WTC11 (cell line): Measurements from ENCODE around the gene CARS2.
A peak's percentile ranks its signal among the peaks of the same experiment; 100 is the strongest.

Experiments used
- ATF1 ChIP-seq: sonication (generic); formaldehyde crosslinking; IDR thresholded peaks from 2 replicates; pipeline ENCODE4 v1.8.1; 2023; ENCODE audit warnings: mild to moderate bottlenecking, moderate library complexity, missing genetic modification reagents
- SP1 ChIP-seq: sonication (generic); formaldehyde crosslinking; conservative IDR thresholded peaks from 2 replicates; pipeline ENCODE4 v1.8.1; 2022; ENCODE audit warnings: missing genetic modification reagents
- ZNF138 ChIP-seq: sonication (generic); formaldehyde crosslinking; conservative IDR thresholded peaks from 2 replicates; pipeline ENCODE4 v1.8.1; 2022; ENCODE audit warnings: mild to moderate bottlenecking, moderate library complexity, missing genetic modification reagents
- ZNF232 ChIP-seq: sonication (generic); formaldehyde crosslinking; IDR thresholded peaks from 2 replicates; pipeline ENCODE4 v1.8.0; 2022; ENCODE audit warnings: mild to moderate bottlenecking, missing genetic modification reagents
- ZNF423 ChIP-seq: fragments of 250-450 bp; sonication (Bioruptor Pico); IDR thresholded peaks from 2 replicates; pipeline ENCODE4 v2.1.2; 2022; ENCODE audit warnings: mild to moderate bottlenecking, moderate library complexity
- TF ChIP-seq, protein P1 (sequence below): fragments of 200-600 bp; IDR thresholded peaks from 2 replicates; pipeline ENCODE4 v1.8.0; 2022; ENCODE audit warnings: antibody characterized with exemption
- TF ChIP-seq, protein P2 (sequence below): sonication (generic); formaldehyde crosslinking; IDR thresholded peaks from 2 replicates; pipeline ENCODE4 v1.8.0; 2022; ENCODE audit warnings: mild to moderate bottlenecking, missing genetic modification reagents
- TF ChIP-seq, protein P3 (sequence below): sonication (generic); formaldehyde crosslinking; IDR thresholded peaks from 2 replicates; pipeline ENCODE4 v1.8.1; 2023; ENCODE audit warnings: mild to moderate bottlenecking, moderate library complexity, missing genetic modification reagents

GRCh38 chr13:110712849-110713641 is 7.1 kb upstream of the CARS2 start:
- TF ChIP-seq SP1 (CRISPR knock-in tag) = peak; percentile 61
- no peak for TF ChIP-seq ZNF138 (CRISPR knock-in tag)
- TF ChIP-seq, protein P1, sequence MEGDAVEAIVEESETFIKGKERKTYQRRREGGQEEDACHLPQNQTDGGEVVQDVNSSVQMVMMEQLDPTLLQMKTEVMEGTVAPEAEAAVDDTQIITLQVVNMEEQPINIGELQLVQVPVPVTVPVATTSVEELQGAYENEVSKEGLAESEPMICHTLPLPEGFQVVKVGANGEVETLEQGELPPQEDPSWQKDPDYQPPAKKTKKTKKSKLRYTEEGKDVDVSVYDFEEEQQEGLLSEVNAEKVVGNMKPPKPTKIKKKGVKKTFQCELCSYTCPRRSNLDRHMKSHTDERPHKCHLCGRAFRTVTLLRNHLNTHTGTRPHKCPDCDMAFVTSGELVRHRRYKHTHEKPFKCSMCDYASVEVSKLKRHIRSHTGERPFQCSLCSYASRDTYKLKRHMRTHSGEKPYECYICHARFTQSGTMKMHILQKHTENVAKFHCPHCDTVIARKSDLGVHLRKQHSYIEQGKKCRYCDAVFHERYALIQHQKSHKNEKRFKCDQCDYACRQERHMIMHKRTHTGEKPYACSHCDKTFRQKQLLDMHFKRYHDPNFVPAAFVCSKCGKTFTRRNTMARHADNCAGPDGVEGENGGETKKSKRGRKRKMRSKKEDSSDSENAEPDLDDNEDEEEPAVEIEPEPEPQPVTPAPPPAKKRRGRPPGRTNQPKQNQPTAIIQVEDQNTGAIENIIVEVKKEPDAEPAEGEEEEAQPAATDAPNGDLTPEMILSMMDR = no peak
- TF ChIP-seq ATF1 (CRISPR knock-in tag) = no peak
- no peak for TF ChIP-seq ZNF423 (CRISPR knock-in tag)
- TF ChIP-seq, protein P2, sequence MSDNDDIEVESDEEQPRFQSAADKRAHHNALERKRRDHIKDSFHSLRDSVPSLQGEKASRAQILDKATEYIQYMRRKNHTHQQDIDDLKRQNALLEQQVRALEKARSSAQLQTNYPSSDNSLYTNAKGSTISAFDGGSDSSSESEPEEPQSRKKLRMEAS (CRISPR knock-in tag) = no peak; the same call in 1 of the 2 replicates
- TF ChIP-seq, protein P3, sequence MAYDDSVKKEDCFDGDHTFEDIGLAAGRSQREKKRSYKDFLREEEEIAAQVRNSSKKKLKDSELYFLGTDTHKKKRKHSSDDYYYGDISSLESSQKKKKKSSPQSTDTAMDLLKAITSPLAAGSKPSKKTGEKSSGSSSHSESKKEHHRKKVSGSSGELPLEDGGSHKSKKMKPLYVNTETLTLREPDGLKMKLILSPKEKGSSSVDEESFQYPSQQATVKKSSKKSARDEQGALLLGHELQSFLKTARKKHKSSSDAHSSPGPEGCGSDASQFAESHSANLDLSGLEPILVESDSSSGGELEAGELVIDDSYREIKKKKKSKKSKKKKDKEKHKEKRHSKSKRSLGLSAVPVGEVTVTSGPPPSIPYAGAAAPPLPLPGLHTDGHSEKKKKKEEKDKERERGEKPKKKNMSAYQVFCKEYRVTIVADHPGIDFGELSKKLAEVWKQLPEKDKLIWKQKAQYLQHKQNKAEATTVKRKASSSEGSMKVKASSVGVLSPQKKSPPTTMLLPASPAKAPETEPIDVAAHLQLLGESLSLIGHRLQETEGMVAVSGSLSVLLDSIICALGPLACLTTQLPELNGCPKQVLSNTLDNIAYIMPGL = no peak
- 0 out of 2 replicates have a peak, but pooled peaks have one; percentile 24 for TF ChIP-seq ZNF232
